ENCODE data around the gene SRGAP2C.
"Not testable (repeated sequence)": the region's sequence is repeated elsewhere in the genome, so short reads cannot be mapped to it uniquely, and the experiment has no call there.

Gene SRGAP2C

GRCh38 chr1:121184290-121185127 lies at the start of gene SRGAP2C, which contains the start of gene FAM72B:
TSS of gene SRGAP2C (plus strand) at chr1:121184975. CDS start at chr1:121187447, 2,472 bp downstream.
TSS of gene FAM72B (minus strand) at chr1:121184340. CDS start at chr1:121183489, 851 bp downstream.
- DNase-seq (ENCODE audit: low spot score), result peak; percentile 91

- DNase-seq (ENCODE audit: low spot score), result not testable (repeated sequence)
These were observed 44.4 kb upstream of the SRGAP2C start for GRCh38 chr1:121140393-121140792.

GRCh38 chr1:121148489-121149190 lies 36.1 kb upstream of the SRGAP2C start:
- not testable (repeated sequence) for DNase-seq (ENCODE audit: low spot score)

GRCh38 chr1:121151294-121151693 lies 33.5 kb upstream of the SRGAP2C start:
- DNase-seq (ENCODE audit: low spot score), result not testable (repeated sequence)

GRCh38 chr1:121152788-121153187 lies 32.0 kb upstream of the SRGAP2C start:
- not testable (repeated sequence) for DNase-seq (ENCODE audit: low spot score)

- not testable (repeated sequence) for DNase-seq (ENCODE audit: low spot score)
These were observed 30.0 kb upstream of the SRGAP2C start for GRCh38 chr1:121154811-121155210.

GRCh38 chr1:121155671-121156358 lies 29.0 kb upstream of the SRGAP2C start:
- DNase-seq (ENCODE audit: low spot score), result not testable (repeated sequence)

- DNase-seq (ENCODE audit: low spot score), result not testable (repeated sequence)
These were observed 27.7 kb upstream of the SRGAP2C start for GRCh38 chr1:121156958-121157603.

- not testable (repeated sequence) for DNase-seq (ENCODE audit: low spot score)
These were observed 27.2 kb upstream of the SRGAP2C start for GRCh38 chr1:121157609-121158008.

GRCh38 chr1:121160118-121160517 lies 24.7 kb upstream of the SRGAP2C start:
- DNase-seq (ENCODE audit: low spot score), result not testable (repeated sequence)

GRCh38 chr1:121161199-121161901 lies 23.4 kb upstream of the SRGAP2C start:
- not testable (repeated sequence) for DNase-seq (ENCODE audit: low spot score)

- not testable (repeated sequence) for DNase-seq (ENCODE audit: low spot score)
These were observed 20.7 kb upstream of the SRGAP2C start for GRCh38 chr1:121163850-121164757.

GRCh38 chr1:121165296-121165695 lies 19.5 kb upstream of the SRGAP2C start:
- not testable (repeated sequence) for DNase-seq (ENCODE audit: low spot score)

- DNase-seq (ENCODE audit: low spot score), result not testable (repeated sequence)
These were observed 17.5 kb upstream of the SRGAP2C start for GRCh38 chr1:121167225-121167738.

GRCh38 chr1:121168152-121168668 lies 16.6 kb upstream of the SRGAP2C start:
- not testable (repeated sequence) for DNase-seq (ENCODE audit: low spot score)

- DNase-seq (ENCODE audit: low spot score), result not testable (repeated sequence)
These were observed 8.1 kb upstream of the SRGAP2C start for GRCh38 chr1:121176649-121177048.

- not testable (repeated sequence) for DNase-seq (ENCODE audit: low spot score)
These were observed 6.6 kb upstream of the SRGAP2C start for GRCh38 chr1:121178197-121178596.

- DNase-seq (ENCODE audit: low spot score), result not testable (repeated sequence)
These were observed 908 bp upstream of the SRGAP2C start for GRCh38 chr1:121183867-121184266.

GRCh38 chr1:121185140-121185708 lies 449 bp downstream of the SRGAP2C start:
- DNase-seq (ENCODE audit: low spot score), result not testable (repeated sequence)

All from AG08395 (cell line).